Activated CD4-positive, alpha-beta T cell treated with anti-CD3 and anti-CD28 coated beads for 24 hours (primary cell): ENCODE results near the gene SLC39A1.

ENCODE experiments used
- DNase-seq, 2 donors: peaks; one replicate each; pipeline ENCODE4 v3.0.0-alpha.2; 2020; ENCODE audit warnings: low read depth in 2 of 2

Gene SLC39A1

GRCh38 chr1:153976819-153977249, 13.5 kb upstream of the SLC39A1 start:
- no peak for DNase-seq

- DNase-seq, result no peak
Observed at GRCh38 chr1:153973525-153973924, 10.2 kb upstream of the SLC39A1 start.

- DNase-seq, result no peak
Observed at GRCh38 chr1:153973071-153973470, 9.7 kb upstream of the SLC39A1 start.

- DNase-seq, result no peak
Observed at GRCh38 chr1:153970346-153970745, 7.0 kb upstream of the SLC39A1 start.

- DNase-seq, result no peak
Observed at GRCh38 chr1:153968972-153969371, 5.6 kb upstream of the SLC39A1 start.

GRCh38 chr1:153968408-153968807, 5.1 kb upstream of the SLC39A1 start:
- no peak for DNase-seq

- no peak for DNase-seq
Observed at GRCh38 chr1:153968000-153968363, 4.6 kb upstream of the SLC39A1 start.

GRCh38 chr1:153967107-153967999, 4.0 kb upstream of the SLC39A1 start, which contains the start of gene CREB3L4:
Gene CREB3L4, plus strand, starts transcription at chr1:153967902. Its CDS starts 624 bp downstream, at chr1:153968526.
- DNase-seq, result peak; percentile 73 to 74

- no peak for DNase-seq
Observed at GRCh38 chr1:153963850-153964331, 554 bp upstream of the SLC39A1 start.

- DNase-seq, result no peak
Observed at GRCh38 chr1:153962088-153963029, 978 bp downstream of the SLC39A1 start.

GRCh38 chr1:153961421-153961820, 1.9 kb downstream of the SLC39A1 start:
- DNase-seq, result no peak

- DNase-seq, result no peak
Observed at GRCh38 chr1:153960206-153960605, 3.1 kb downstream of the SLC39A1 start.

GRCh38 chr1:153959454-153959853, 3.9 kb downstream of the SLC39A1 start:
- DNase-seq, result no peak

GRCh38 chr1:153958961-153959260, 4.4 kb downstream of the SLC39A1 start:
- no peak for DNase-seq

- peak; percentile 96 for DNase-seq
Observed at GRCh38 chr1:153958111-153958960, 5.0 kb downstream of the SLC39A1 start, which contains the start of gene CRTC2. Gene CRTC2, minus strand, starts transcription at chr1:153958612. Its CDS starts 115 bp downstream, at chr1:153958497.

GRCh38 chr1:153957744-153958110, 5.6 kb downstream of the SLC39A1 start:
- no peak for DNase-seq

- DNase-seq, result no peak
Observed at GRCh38 chr1:153956997-153957715, 6.2 kb downstream of the SLC39A1 start.

GRCh38 chr1:153954826-153955225, 8.5 kb downstream of the SLC39A1 start:
- DNase-seq, result no peak

GRCh38 chr1:153953859-153954365, 9.4 kb downstream of the SLC39A1 start:
- DNase-seq, result no peak

GRCh38 chr1:153951801-153952200, 11.5 kb downstream of the SLC39A1 start:
- no peak for DNase-seq

- DNase-seq, result no peak
Observed at GRCh38 chr1:153951183-153951582, 12.2 kb downstream of the SLC39A1 start.
